IMR-90 (cell line): ENCODE data around the gene DHCR24. TPM values are rescaled to one million over a fixed set of nuclear protein-coding genes. Genes with fewer than 3 reads are reported as not detected.

Experiments
- ATAC-seq: fragments of 200-7000 bp; cut with Tn5 transposase; 2 replicates; pipeline ENCODE4 v1.9.1; 2020; ENCODE audit warnings: low read depth, mild to moderate bottlenecking, moderate library complexity
- BruUV-seq: library from RNA; stranded (reverse); fragments of 400-500 nt; replicated peaks from 2 replicates; lab custom pipeline; 2021; lab: Mats Ljungman, UMichigan
- CTCF ChIA-PET: fragments of 300-600 bp; formaldehyde crosslinking; extraction: SDS; loops from one replicate; lab custom pipeline; 2021; ENCODE audit warnings: antibody characterized with exemption; lab: Yijun Ruan, JAX
- POLR2A ChIA-PET: fragments of 300-600 bp; sonication (Branson Sonifier 250); formaldehyde crosslinking; loops from one replicate; lab custom pipeline; 2022; ENCODE audit warnings: antibody characterized with exemption; ENCODE audit not compliant: unreplicated experiment; lab: Charles Lee
- DNase-seq: peaks from one replicate; pipeline ENCODE4 v3.0.0; 2013
- H2AFZ ChIP-seq: replicated peaks from 2 replicates; pipeline ENCODE3; 2013; ENCODE audit warnings: low read length, mild to moderate bottlenecking; ENCODE audit not compliant: poor library complexity
- H2AK5ac ChIP-seq: 2 replicates; pipeline ENCODE4 v1.6.1; 2013; ENCODE audit warnings: low read depth, low read length, inconsistent platforms
- H2AK9ac ChIP-seq: replicated peaks from 2 replicates; pipeline ENCODE3; 2013; ENCODE audit warnings: mild to moderate bottlenecking, low read depth, low read length, moderate library complexity; ENCODE audit not compliant: poor library complexity
- H2BK120ac ChIP-seq: 2 replicates; pipeline ENCODE4 v1.6.1; 2013; ENCODE audit warnings: low read depth, low read length, inconsistent platforms
- H2BK15ac ChIP-seq: 3 replicates; pipeline ENCODE4 v1.6.1; 2013; ENCODE audit warnings: low read depth, low read length, inconsistent platforms
- H2BK20ac ChIP-seq: 2 replicates; pipeline ENCODE4 v1.6.1; 2013; ENCODE audit warnings: low read depth, mild to moderate bottlenecking, inconsistent platforms, low read length, moderate library complexity
- H2BK5ac ChIP-seq: 2 replicates; pipeline ENCODE4 v1.6.1; 2013; ENCODE audit warnings: mild to moderate bottlenecking, low read depth, low read length, inconsistent platforms; ENCODE audit not compliant: poor library complexity, severe bottlenecking
- H3K14ac ChIP-seq: replicated peaks from 2 replicates; pipeline ENCODE4 v1.6.1; 2013; ENCODE audit warnings: low read depth, low read length, inconsistent platforms
- H3K18ac ChIP-seq: 2 replicates; pipeline ENCODE4 v1.6.1; 2013; ENCODE audit warnings: low read depth, low read length, control low read depth
- H3K23ac ChIP-seq: 2 replicates; pipeline ENCODE4 v1.6.1; 2013; ENCODE audit warnings: low read depth, low read length, inconsistent platforms
- H3K27ac ChIP-seq: 2 replicates; pipeline ENCODE4 v1.5.1; 2013; ENCODE audit warnings: mild to moderate bottlenecking, control low read depth, low read length; ENCODE audit not compliant: insufficient read depth
- H3K27me3 ChIP-seq: 2 replicates; pipeline ENCODE4 v1.6.1; 2013; ENCODE audit warnings: low read length; ENCODE audit not compliant: control insufficient read depth, insufficient read depth
- H3K36me3 ChIP-seq: 2 replicates; pipeline ENCODE4 v1.6.1; 2013; ENCODE audit warnings: low read length, mixed read lengths; ENCODE audit not compliant: control insufficient read depth, insufficient read depth
- H3K4ac ChIP-seq: 2 replicates; pipeline ENCODE4 v1.6.1; 2013; ENCODE audit warnings: low read depth, low read length, inconsistent platforms
- H3K4me1 ChIP-seq: 2 replicates; pipeline ENCODE4 v1.6.1; 2013; ENCODE audit warnings: low read length, mixed read lengths; ENCODE audit not compliant: control insufficient read depth, insufficient read depth
- H3K4me2 ChIP-seq: 2 replicates; pipeline ENCODE4 v1.6.1; 2013; ENCODE audit warnings: low read depth, mild to moderate bottlenecking, control low read depth, low read length, moderate library complexity
- H3K4me3 ChIP-seq: 2 replicates; pipeline ENCODE4 v1.5.1; 2013; ENCODE audit warnings: low read depth, mild to moderate bottlenecking, control low read depth, low read length, moderate library complexity; ENCODE audit not compliant: insufficient read depth
- H3K56ac ChIP-seq: 2 replicates; pipeline ENCODE4 v1.6.1; 2013; ENCODE audit warnings: low read length, inconsistent platforms; ENCODE audit not compliant: insufficient read depth; ENCODE audit errors: extremely low read depth
- H3K79me1 ChIP-seq, 2 experiments: 2 replicates each; pipeline ENCODE4 v1.6.1; 2013; ENCODE audit warnings: low read length in 2 of 2, inconsistent platforms in 1 of 2, low read depth in 1 of 2
- H3K9ac ChIP-seq: 2 replicates; pipeline ENCODE4 v1.6.1; 2013; ENCODE audit warnings: low read depth, low read length, control low read depth
- H3K9me1 ChIP-seq: 2 replicates; pipeline ENCODE4 v1.6.1; 2013; ENCODE audit warnings: low read length, inconsistent platforms; ENCODE audit not compliant: insufficient read depth
- H3K9me3 ChIP-seq: 2 replicates; pipeline ENCODE4 v1.6.1; 2013; ENCODE audit warnings: low read length; ENCODE audit not compliant: control insufficient read depth, insufficient read depth
- H4K20me1 ChIP-seq: 2 replicates; pipeline ENCODE4 v1.6.1; 2013; ENCODE audit warnings: low read length, inconsistent platforms; ENCODE audit not compliant: insufficient read depth
- H4K5ac ChIP-seq: 2 replicates; pipeline ENCODE4 v1.6.1; 2013; ENCODE audit warnings: mild to moderate bottlenecking, low read depth, low read length, control low read depth
- H4K8ac ChIP-seq, 2 experiments: 2 replicates each; pipeline ENCODE4 v1.6.1; 2013; ENCODE audit warnings: low read depth in 2 of 2, low read length in 2 of 2, control low read depth in 1 of 2, inconsistent platforms in 1 of 2
- H4K91ac ChIP-seq: 2 replicates; pipeline ENCODE4 v1.6.1; 2013; ENCODE audit warnings: low read depth, low read length, inconsistent platforms; ENCODE audit not compliant: insufficient read depth
- WGBS, 2 experiments: methylation state at CpG; one replicate each; pipeline versions ENCODE4 v1.1.5 to v1.1.7; 2013; ENCODE audit warnings: missing lambda C conversion rate in 2 of 2; ENCODE audit not compliant: insufficient read length in 1 of 2; ENCODE audit errors: extremely low coverage in 2 of 2; 5-methylcytosine and 5-hydroxymethylcytosine counted together
- dilution Hi-C: fragments of 300-500 bp; cut with HindIII; formaldehyde crosslinking; loops from one replicate; pipeline ENCODE4 v1.14.3; 2018; ENCODE audit warnings: low sequenced_read_pairs; ENCODE audit not compliant: unreplicated experiment
- in situ Hi-C: fragments of 300-500 bp; cut with MboI; formaldehyde crosslinking; loops from 3 replicates; pipeline ENCODE4 v1.14.3; 2019; ENCODE audit warnings: low sequenced_read_pairs, inconsistent platforms, mixed read lengths
- intact Hi-C: fragments of 100-400 bp; cut with micrococcal nuclease; formaldehyde crosslinking; loops from 2 replicates; pipeline ENCODE4 v1.10.0; 2022
- polyA plus RNA-seq, 3 experiments: library from polyadenylated mRNA; depleted of rRNA; stranded (reverse); fragments of >200 nt; gene quantifications; 2 replicates each; pipeline ENCODE4 v1.2.3, GENCODE V29; 2012; ENCODE audit warnings: low replicate concordance in 1 of 3
- total RNA-seq: library from RNA; depleted of rRNA; stranded (reverse); fragments of >200 nt; gene quantifications from 2 replicates; pipeline ENCODE4 v1.2.3, GENCODE V29; 2012
- TF ChIP-seq, protein P1 (sequence below): conservative IDR thresholded peaks from 2 replicates; pipeline ENCODE4 v1.5.1; 2012; ENCODE audit warnings: mild to moderate bottlenecking, low read depth, low read length, improper control_type of control experiment

Gene DHCR24
- total and polyA plus RNA-seq, 2 of the 4 experiments (the other 2 are of a cell fraction) = 130 to 194 TPM

DNA sequence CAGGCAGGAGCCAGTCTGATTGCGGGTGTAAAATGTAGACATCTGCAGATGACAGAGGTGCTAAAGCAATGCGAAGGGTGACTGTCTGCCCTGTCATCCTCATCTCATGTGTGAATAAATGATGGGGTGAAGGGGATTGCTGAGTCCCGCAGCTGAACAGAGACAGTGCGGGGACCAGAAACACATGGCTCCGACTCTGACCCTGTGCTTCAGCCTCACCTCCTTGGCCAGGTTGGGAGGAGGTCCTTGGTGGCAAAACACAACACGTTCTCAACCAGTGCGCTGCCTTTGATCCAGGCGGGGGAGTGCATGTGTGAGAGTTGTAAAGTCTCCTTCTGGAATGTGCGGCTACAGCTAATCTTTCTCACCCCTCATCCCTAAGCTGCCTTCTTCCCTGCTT lies 53.9 kb downstream of the DHCR24 start:
- DNase-seq = no peak
- no peak overlapping the region for H2AK5ac ChIP-seq
- no peak overlapping the region for H2BK120ac ChIP-seq
- H2BK5ac ChIP-seq = no peak overlapping the region
- no peak overlapping the region for H3K14ac ChIP-seq
- no peaks in the 10 kb centered on the region for H3K79me1 ChIP-seq
- H4K8ac ChIP-seq = no peak overlapping the region
- H2BK15ac ChIP-seq = no peak overlapping the region
- no peaks in the 10 kb centered on the region for H3K36me3 ChIP-seq
- H2BK20ac ChIP-seq = no peak overlapping the region
- TF ChIP-seq, protein P1, sequence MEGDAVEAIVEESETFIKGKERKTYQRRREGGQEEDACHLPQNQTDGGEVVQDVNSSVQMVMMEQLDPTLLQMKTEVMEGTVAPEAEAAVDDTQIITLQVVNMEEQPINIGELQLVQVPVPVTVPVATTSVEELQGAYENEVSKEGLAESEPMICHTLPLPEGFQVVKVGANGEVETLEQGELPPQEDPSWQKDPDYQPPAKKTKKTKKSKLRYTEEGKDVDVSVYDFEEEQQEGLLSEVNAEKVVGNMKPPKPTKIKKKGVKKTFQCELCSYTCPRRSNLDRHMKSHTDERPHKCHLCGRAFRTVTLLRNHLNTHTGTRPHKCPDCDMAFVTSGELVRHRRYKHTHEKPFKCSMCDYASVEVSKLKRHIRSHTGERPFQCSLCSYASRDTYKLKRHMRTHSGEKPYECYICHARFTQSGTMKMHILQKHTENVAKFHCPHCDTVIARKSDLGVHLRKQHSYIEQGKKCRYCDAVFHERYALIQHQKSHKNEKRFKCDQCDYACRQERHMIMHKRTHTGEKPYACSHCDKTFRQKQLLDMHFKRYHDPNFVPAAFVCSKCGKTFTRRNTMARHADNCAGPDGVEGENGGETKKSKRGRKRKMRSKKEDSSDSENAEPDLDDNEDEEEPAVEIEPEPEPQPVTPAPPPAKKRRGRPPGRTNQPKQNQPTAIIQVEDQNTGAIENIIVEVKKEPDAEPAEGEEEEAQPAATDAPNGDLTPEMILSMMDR = no peak
- no peak overlapping the region for H4K91ac ChIP-seq
- no peaks in the 10 kb centered on the region for H4K20me1 ChIP-seq
- ChIA-PET CTCF (interaction anchor here (0.6 kb wide), 1 partner anchor 37 kb away, joined by 6 read pairs; no protein-coding TSS in a partner anchor), POLR2A (no interaction called here)
- 70% methylated on average over 2 of the region's 9 CpGs; no CpG with 5 or more reads in 1 of the 2 experiments for WGBS, 2 experiments
- no peak overlapping the region for H2AFZ ChIP-seq
- ATAC-seq = no peak
- H3K4ac ChIP-seq = no peak overlapping the region
- no peaks in the 10 kb centered on the region for H3K9me1 ChIP-seq
- no peak overlapping the region for H3K9ac ChIP-seq
- BruUV-seq = no TSS peak
- H4K5ac ChIP-seq = no peak overlapping the region
- dilution Hi-C loops (no loop called here), intact Hi-C loops (no loop called here), in situ Hi-C loops (no loop called here)
- H3K4me2 ChIP-seq = no peak overlapping the region
- H3K9me3 ChIP-seq = peaks cover 12% of the 10 kb centered on the region
- no peak overlapping the region for H3K4me3 ChIP-seq
- H3K23ac ChIP-seq = no peak overlapping the region
- no peak overlapping the region for H3K27ac ChIP-seq
- no peaks in the 10 kb centered on the region for H3K4me1 ChIP-seq
- H3K27me3 ChIP-seq = peaks cover 41% of the 10 kb centered on the region
- H2AK9ac ChIP-seq = no peak overlapping the region
- H3K18ac ChIP-seq = no peak overlapping the region
- H3K56ac ChIP-seq = no peak overlapping the region
